IMR-90 (cell line): ENCODE data around the gene STRIP1. TPM values are rescaled to one million over a fixed set of nuclear protein-coding genes. Genes with fewer than 3 reads are reported as not detected.

Source experiments
- polyA plus RNA-seq, 3 experiments: library from polyadenylated mRNA; depleted of rRNA; stranded (reverse); fragments of >200 nt; gene quantifications; 2 replicates each; pipeline ENCODE4 v1.2.3, GENCODE V29; 2012; ENCODE audit warnings: low replicate concordance in 1 of 3
- total RNA-seq: library from RNA; depleted of rRNA; stranded (reverse); fragments of >200 nt; gene quantifications from 2 replicates; pipeline ENCODE4 v1.2.3, GENCODE V29; 2012; rRNA removed

STRIP1 gene
- total and polyA plus RNA-seq, 2 of the 4 experiments (the other 2 are of a cell fraction) = 30.4 to 33.5 TPM

Other genes with a start within 250 kb of the STRIP1 start
- 9.4 and 14.3 TPM in 2 replicates for gene CSF1, start 123.8 kb upstream of the STRIP1 start, total RNA-seq
- gene CSF1, start 123.8 kb upstream of the STRIP1 start, polyA plus RNA-seq (2012; rRNA removed) = 22.0 and 25.6 TPM in 2 replicates
- 73.9 and 76.0 TPM in 2 replicates for gene AHCYL1, start 49.9 kb upstream of the STRIP1 start, total RNA-seq
- 63.9 and 75.1 TPM in 2 replicates for gene AHCYL1, start 49.9 kb upstream of the STRIP1 start, polyA plus RNA-seq (2012; rRNA removed)
- not detected in 2 replicates for gene ALX3, start 36.0 kb downstream of the STRIP1 start, total RNA-seq
- gene ALX3, start 36.0 kb downstream of the STRIP1 start, polyA plus RNA-seq (2012; rRNA removed) = not detected in 2 replicates
- gene UBL4B, start 77.8 kb downstream of the STRIP1 start, total RNA-seq = not detected in 2 replicates
- not detected in 2 replicates for gene UBL4B, start 77.8 kb downstream of the STRIP1 start, polyA plus RNA-seq (2012; rRNA removed)
- gene SLC6A17, start 115.9 kb downstream of the STRIP1 start, total RNA-seq = 0.54 and 0.83 TPM in 2 replicates
- gene SLC6A17, start 115.9 kb downstream of the STRIP1 start, polyA plus RNA-seq (2012; rRNA removed) = 0.82 and 1.8 TPM in 2 replicates
- 0.18 and 0.28 TPM in 2 replicates for gene KCNC4, start 175.7 kb downstream of the STRIP1 start, total RNA-seq
- 1.9 and 2.3 TPM in 2 replicates for gene KCNC4, start 175.7 kb downstream of the STRIP1 start, polyA plus RNA-seq (2012; rRNA removed)